Mucosa of descending colon (tissue), 3 donors: ENCODE measurements around the gene HSPG2. TPM values are rescaled to one million over a fixed set of nuclear protein-coding genes. Genes with fewer than 3 reads are reported as not detected.

ENCODE experiments used
- ATAC-seq: fragments of 200-7000 bp; cut with Tn5 transposase; one replicate; pipeline ENCODE4 v1.9.1; 2020; ENCODE audit warnings: mild to moderate bottlenecking, moderate library complexity
- DNase-seq, 3 donors: peaks; one replicate each; pipeline ENCODE4 v3.0.0-alpha.2; 2020
- H3K36me3 ChIP-seq: fragments of 200-600 bp; one replicate; pipeline ENCODE4 v1.8.0; 2021; ENCODE audit warnings: low read depth, mild to moderate bottlenecking
- H3K4me1 ChIP-seq: fragments of 200-600 bp; one replicate; pipeline ENCODE4 v1.8.0; 2021; ENCODE audit warnings: low read depth, mild to moderate bottlenecking
- H3K4me3 ChIP-seq: fragments of 200-600 bp; one replicate; pipeline ENCODE4 v1.8.0; 2021; ENCODE audit warnings: mild to moderate bottlenecking
- H3K9me3 ChIP-seq: fragments of 200-600 bp; one replicate; pipeline ENCODE4 v1.8.0; 2021; ENCODE audit warnings: mild to moderate bottlenecking
- intact Hi-C, 2 donors: fragments of 100-400 bp; cut with DNase I in 1 of 2; cut with micrococcal nuclease in 1 of 2; formaldehyde crosslinking; loops; one replicate each; pipeline versions ENCODE4 v1.11.0 to v1.11.1; 2022; cut with DNase I, micrococcal nuclease
- total RNA-seq, 3 donors: library from RNA; stranded (reverse); fragmentation: NEBNext Ultra II Directional in 2 of 3; extraction: Animal tissue kit (Norgen Biotek cat#: 25700) in 2 of 3; gene quantifications; one replicate each; pipeline versions ENCODE4 v1.2.1 to v1.2.4, GENCODE V29; 2021 to 2023
- TF ChIP-seq, protein P1 (sequence below): fragments of 200-600 bp; IDR thresholded peaks from one replicate; pipeline ENCODE4 v1.8.0; 2022; ENCODE audit warnings: antibody characterized with exemption, mild to moderate bottlenecking
- donor health status: DM: no; HTN: no; CAD: no; lungs with moderate emphysema.
- donor health status: DM: no; HTN: no; CAD: no.
- donor health status: DM: no; HTN: yes; CAD: no.

The HSPG2 gene
- total RNA-seq, 3 donors from 2014 or later: 142 to 436 (median 197) TPM

DNA sequence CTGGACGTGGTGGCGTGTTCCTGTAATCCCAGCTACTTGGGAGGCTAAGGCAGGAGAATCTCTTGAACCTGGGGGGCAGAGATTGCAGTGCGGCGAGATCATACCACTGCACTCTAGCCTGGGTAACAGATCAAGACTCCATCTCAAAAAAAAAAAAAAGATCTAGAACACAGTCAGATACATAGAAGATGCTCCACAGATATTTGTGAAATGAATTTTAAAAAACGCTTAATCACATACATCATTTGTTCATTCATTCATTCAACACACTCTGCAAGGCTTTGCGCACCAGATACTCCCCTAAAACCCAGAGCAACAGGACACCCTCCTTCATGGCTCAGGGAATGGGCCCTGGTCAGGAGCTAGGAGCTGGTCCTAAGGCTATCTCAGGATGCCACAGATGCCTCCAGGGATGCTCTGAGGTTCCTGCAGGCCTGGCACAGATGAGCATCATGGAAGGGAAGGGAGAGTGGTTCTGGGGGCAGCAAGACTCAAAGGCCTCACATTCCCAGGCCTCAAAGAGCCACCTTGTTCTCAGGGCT, 6.4 kb downstream of the HSPG2 start:
- H3K4me3 ChIP-seq: no peak overlapping the region
- no peak for DNase-seq

DNA sequence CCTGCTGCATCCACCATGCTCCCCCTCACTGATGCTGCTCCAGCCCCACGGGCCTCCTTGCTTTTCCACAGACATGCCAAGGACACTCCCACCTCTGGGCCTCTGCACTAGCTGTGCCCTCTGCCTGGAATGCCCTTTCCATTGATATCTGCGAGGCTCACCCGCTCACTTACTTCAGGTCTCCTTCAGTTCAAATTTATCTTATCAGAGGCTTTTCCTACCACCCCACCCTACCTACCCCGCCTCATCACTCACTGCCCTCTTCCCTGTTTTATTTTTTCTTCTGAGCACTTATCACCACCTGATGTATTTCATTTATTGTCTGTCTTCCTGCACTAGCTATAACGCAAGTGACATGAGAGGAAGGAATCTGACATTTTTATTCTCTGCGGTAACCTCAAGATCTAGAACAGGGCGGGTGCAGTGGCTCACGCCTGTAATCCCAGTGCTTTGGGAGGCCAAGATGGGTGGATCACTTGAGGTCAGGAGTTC, 7.0 kb downstream of the HSPG2 start:
- DNase-seq: peak in 1 of 3 donors; percentile 48
- Histone ChIP-seq H3K4me1 (peaks cover 79% of the 10 kb centered on the region), H3K4me3 (no peak overlapping the region), H3K36me3 (no peaks in the 10 kb centered on the region), H3K9me3 (no peaks in the 10 kb centered on the region)
- intact Hi-C loops: no loop called here
- no peak for ATAC-seq
- TF ChIP-seq, protein P1, sequence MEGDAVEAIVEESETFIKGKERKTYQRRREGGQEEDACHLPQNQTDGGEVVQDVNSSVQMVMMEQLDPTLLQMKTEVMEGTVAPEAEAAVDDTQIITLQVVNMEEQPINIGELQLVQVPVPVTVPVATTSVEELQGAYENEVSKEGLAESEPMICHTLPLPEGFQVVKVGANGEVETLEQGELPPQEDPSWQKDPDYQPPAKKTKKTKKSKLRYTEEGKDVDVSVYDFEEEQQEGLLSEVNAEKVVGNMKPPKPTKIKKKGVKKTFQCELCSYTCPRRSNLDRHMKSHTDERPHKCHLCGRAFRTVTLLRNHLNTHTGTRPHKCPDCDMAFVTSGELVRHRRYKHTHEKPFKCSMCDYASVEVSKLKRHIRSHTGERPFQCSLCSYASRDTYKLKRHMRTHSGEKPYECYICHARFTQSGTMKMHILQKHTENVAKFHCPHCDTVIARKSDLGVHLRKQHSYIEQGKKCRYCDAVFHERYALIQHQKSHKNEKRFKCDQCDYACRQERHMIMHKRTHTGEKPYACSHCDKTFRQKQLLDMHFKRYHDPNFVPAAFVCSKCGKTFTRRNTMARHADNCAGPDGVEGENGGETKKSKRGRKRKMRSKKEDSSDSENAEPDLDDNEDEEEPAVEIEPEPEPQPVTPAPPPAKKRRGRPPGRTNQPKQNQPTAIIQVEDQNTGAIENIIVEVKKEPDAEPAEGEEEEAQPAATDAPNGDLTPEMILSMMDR: no peak

More for the DNA sequence above, 6.4 kb downstream of the HSPG2 start:
- intact Hi-C loops: no loop called here
- TF ChIP-seq, protein P1: no peak
- Histone ChIP-seq H3K4me1 (peaks cover 80% of the 10 kb centered on the region), H3K9me3 (no peaks in the 10 kb centered on the region), H3K36me3 (no peaks in the 10 kb centered on the region)
- ATAC-seq: no peak

- H3K9me3 ChIP-seq: no peaks in the 10 kb centered on the region
- TF ChIP-seq, protein P1: no peak
These were observed 9.4 kb downstream of the HSPG2 start for GRCh38 chr1:21927533-21928237.

GRCh38 chr1:21926814-21927532, 10.1 kb downstream of the HSPG2 start:
- Histone ChIP-seq H3K4me1 (peaks cover 57% of the 10 kb centered on the region), H3K9me3 (no peaks in the 10 kb centered on the region), H3K36me3 (no peaks in the 10 kb centered on the region), H3K4me3 (no peak overlapping the region)
- peak in 2 of 3 donors; percentile 68 to 69 for DNase-seq
- intact Hi-C loops: no loop called here
- no peak for ATAC-seq
- TF ChIP-seq, protein P1: no peak

More at GRCh38 chr1:21927533-21928237, 9.4 kb downstream of the HSPG2 start:
- Histone ChIP-seq H3K36me3 (no peaks in the 10 kb centered on the region), H3K4me1 (peaks cover 64% of the 10 kb centered on the region), H3K4me3 (no peak overlapping the region)
- intact Hi-C loops: no loop called here
- ATAC-seq (peak; percentile 89), DNase-seq (peak; percentile 90 to 94 (median 93))

DNA sequence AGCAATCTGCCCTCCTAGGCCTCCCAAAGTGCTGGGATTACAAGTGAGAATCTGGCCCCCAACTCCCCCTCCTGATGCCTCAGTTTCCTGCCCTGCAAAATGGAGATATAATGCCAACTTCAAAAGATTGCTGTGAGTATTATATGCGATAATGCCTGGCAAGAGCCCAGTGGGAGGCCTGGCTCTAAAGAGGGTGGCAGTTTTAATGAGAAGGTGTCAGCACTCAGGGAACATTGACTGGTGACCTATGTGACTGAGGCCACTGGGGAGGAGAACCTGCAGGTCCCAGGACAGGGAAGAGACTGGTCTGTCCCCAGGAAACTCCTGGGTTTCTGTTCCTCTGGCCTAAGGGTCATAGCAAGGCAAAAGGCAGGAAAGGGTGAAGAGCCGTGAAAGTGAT, 11.0 kb downstream of the HSPG2 start:
- peak; percentile 4 for ATAC-seq
- H3K36me3 ChIP-seq: no peaks in the 10 kb centered on the region
- peaks cover 50% of the 10 kb centered on the region for H3K4me1 ChIP-seq
- DNase-seq: no peak
- H3K9me3 ChIP-seq: no peaks in the 10 kb centered on the region
- intact Hi-C loops: no loop called here
- TF ChIP-seq, protein P1: no peak
- H3K4me3 ChIP-seq: no peak overlapping the region
